Heart left ventricle (tissue), 13 donors: Measurements from ENCODE around the gene OSBPL10.

ENCODE experiments used
- CTCF ChIP-seq, 12 donors: fragments of 200-600 bp; sonication (generic) in 4 of 12; IDR thresholded peaks; one replicate each; pipeline versions ENCODE4 v1.5.0 to v1.8.0; 2018 to 2022; ENCODE audit warnings: antibody characterized with exemption in 12 of 12, mild to moderate bottlenecking in 5 of 12
- POLR2A ChIP-seq, 2 donors: fragments of 450-650 bp; IDR thresholded peaks; one replicate each; pipeline ENCODE4 v1.6.1; 2017; ENCODE audit warnings: antibody characterized with exemption in 2 of 2, mild to moderate bottlenecking in 2 of 2, moderate library complexity in 2 of 2
- donor health status: ischemic (EF 13 %, LVEDD 7.1; RV severe dilation, severe dysfunction).
- donor health status: DM: no; HTN: yes; CAD: no.
- donor health status: DM: no; HTN: no; CAD: no.
- donor health status: ischemic (EF 25% LVEDD 6.9; RV normal size, moderate dysfunction).
- donor health status: ischemic (EF 25% LVEDD 5.7; RV mildly dilated, moderate dysfunction).
- donor health status: ischemic (EF 35%, LVEDD 5.7; RV mildly dilated, moderate dysfunction).
- donor health status: nonischemic (EF 11% LVEDD 7.7; RV severe dilation, severe dysfunction).
- donor health status: DM: yes; HTN: yes; CAD: no.
- donor health status: PGD.
- donor health status: ischemic (EF 29% LVEDD 5.4; RV normal size, mild dysfunction).
- donor health status: nonischemic (EF 23%, LVEDD 6.1; RV moderate dilation, normal function).

GRCh38 chr3:31959251-31959650, 21.8 kb downstream of the OSBPL10 start:
- TF ChIP-seq CTCF (IDR thresholded peaks at IDR 0.05) (no peak), POLR2A (IDR thresholded peaks at IDR 0.05) (no peak)
